CD14-positive monocyte (primary cell): Measurements from ENCODE around the gene PKNOX2. TPM values are rescaled to one million over a fixed set of nuclear protein-coding genes. Genes with fewer than 3 reads are reported as not detected.

ENCODE experiments used
- DNase-seq, 3 donors: peaks; one replicate each; pipeline ENCODE4 v3.0.0-alpha.2; 2011 to 2022
- H2AFZ ChIP-seq: 2 replicates; pipeline ENCODE4 v1.6.0; 2012; ENCODE audit warnings: mild to moderate bottlenecking, low read depth, low read length, inconsistent platforms; ENCODE audit not compliant: insufficient read depth, poor library complexity, severe bottlenecking
- H3K27ac ChIP-seq, 2 donors: 1 replicate in 1 of 2; 2 replicates in 1 of 2; pipeline ENCODE4 v1.5.1; 2012 to 2013; ENCODE audit warnings: low read length in 2 of 2, control low read depth in 1 of 2, inconsistent platforms in 1 of 2, low read depth in 1 of 2, mild to moderate bottlenecking in 1 of 2
- H3K27me3 ChIP-seq, 2 donors: one replicate each; pipeline versions ENCODE4 v1.6.0 to v1.6.1; 2011 to 2013; ENCODE audit warnings: low read length in 2 of 2; ENCODE audit not compliant: control insufficient read depth in 2 of 2, insufficient read depth in 2 of 2
- H3K36me3 ChIP-seq, 2 donors: replicated peaks in 1 of 2; 1 replicate in 1 of 2; 2 replicates in 1 of 2; pipeline versions ENCODE4 v1.5.1 to v1.6.1; 2012 to 2013; ENCODE audit warnings: low read length in 2 of 2, control low read depth in 1 of 2, inconsistent platforms in 1 of 2, mild to moderate bottlenecking in 1 of 2; ENCODE audit not compliant: insufficient read depth in 2 of 2, control insufficient read depth in 1 of 2
- H3K4me1 ChIP-seq, 2 donors: 1 replicate in 1 of 2; 2 replicates in 1 of 2; pipeline versions ENCODE4 v1.5.1 to v1.6.1; 2012 to 2013; ENCODE audit warnings: low read length in 2 of 2, control low read depth in 1 of 2, inconsistent platforms in 1 of 2, mild to moderate bottlenecking in 1 of 2, moderate library complexity in 1 of 2; ENCODE audit not compliant: insufficient read depth in 2 of 2, control insufficient read depth in 1 of 2
- H3K4me2 ChIP-seq: replicated peaks from 2 replicates; pipeline ENCODE3; 2012; ENCODE audit warnings: low read length, moderate library complexity, mild to moderate bottlenecking; ENCODE audit not compliant: poor library complexity, severe bottlenecking; ENCODE audit errors: extremely low read depth
- H3K4me3 ChIP-seq, 3 experiments: fragments of 200-600 bp in 1 of 3; sonication (generic) in 1 of 3; replicated peaks in 1 of 3; 1 replicate in 2 of 3; 2 replicates in 1 of 3; pipeline ENCODE4 v1.5.1; 2011 to 2013; ENCODE audit warnings: low read length in 3 of 3, mild to moderate bottlenecking in 3 of 3, control low read depth in 2 of 3, low read depth in 2 of 3, inconsistent platforms in 1 of 3, moderate library complexity in 1 of 3
- H3K79me2 ChIP-seq: 2 replicates; pipeline ENCODE4 v1.6.0; 2012; ENCODE audit warnings: mild to moderate bottlenecking, control low read depth, inconsistent platforms, low read length, moderate library complexity; ENCODE audit not compliant: insufficient read depth
- H3K9ac ChIP-seq: 2 replicates; pipeline ENCODE4 v1.6.0; 2017; ENCODE audit warnings: low read length, mild to moderate bottlenecking; ENCODE audit not compliant: insufficient read depth, poor library complexity, severe bottlenecking
- H3K9me3 ChIP-seq, 2 donors: replicated peaks in 1 of 2; 1 replicate in 1 of 2; 2 replicates in 1 of 2; pipeline versions ENCODE4 v1.5.1 to v1.6.1; 2012 to 2013; ENCODE audit warnings: low read length in 2 of 2, control low read depth in 1 of 2; ENCODE audit not compliant: control insufficient read depth in 1 of 2, insufficient read depth in 1 of 2
- H4K20me1 ChIP-seq: 2 replicates; pipeline ENCODE4 v1.6.0; 2012; ENCODE audit warnings: mild to moderate bottlenecking, low read length, control low read depth, moderate library complexity; ENCODE audit not compliant: insufficient read depth
- H3K27ac Mint-ChIP-seq, 7 donors: one replicate each; pipeline ENCODE4 v1.8.0; 2020; ENCODE audit warnings: mild to moderate bottlenecking in 7 of 7, mixed read lengths in 7 of 7, moderate library complexity in 6 of 7, inconsistent platforms in 2 of 7
- H3K27me3 Mint-ChIP-seq, 3 donors: one replicate each; pipeline ENCODE4 v1.8.0; 2021 to 2022; ENCODE audit warnings: low read depth in 3 of 3, mild to moderate bottlenecking in 3 of 3, mixed read lengths in 3 of 3, moderate library complexity in 3 of 3, inconsistent platforms in 1 of 3
- H3K36me3 Mint-ChIP-seq, 2 donors: one replicate each; pipeline ENCODE4 v1.8.0; 2020; ENCODE audit warnings: mixed read lengths in 2 of 2, inconsistent platforms in 1 of 2, mild to moderate bottlenecking in 1 of 2
- H3K4me1 Mint-ChIP-seq: one replicate; pipeline ENCODE4 v1.8.0; 2020; ENCODE audit warnings: mild to moderate bottlenecking, mixed read lengths
- H3K4me3 Mint-ChIP-seq, 2 donors: one replicate each; pipeline ENCODE4 v1.8.0; 2020; ENCODE audit warnings: mild to moderate bottlenecking in 2 of 2, mixed read lengths in 2 of 2, moderate library complexity in 1 of 2
- H3K9me3 Mint-ChIP-seq, 7 donors: one replicate each; pipeline ENCODE4 v1.8.0; 2020 to 2022; ENCODE audit warnings: mixed read lengths in 7 of 7, mild to moderate bottlenecking in 6 of 7, moderate library complexity in 6 of 7, inconsistent platforms in 2 of 7
- WGBS: methylation state at CpG from one replicate; pipeline ENCODE4 v1.1.5; 2013; ENCODE audit warnings: missing lambda C conversion rate; ENCODE audit not compliant: insufficient coverage; 5-methylcytosine and 5-hydroxymethylcytosine counted together
- intact Hi-C, 2 donors: fragments of 100-400 bp; cut with micrococcal nuclease; formaldehyde crosslinking; loops; one replicate each; pipeline versions ENCODE4 v1.15.0 to v1.15.1; 2023
- polyA plus RNA-seq, 3 donors: library from polyadenylated mRNA; depleted of rRNA in 1 of 3; unstranded in 2 of 3; stranded (reverse) in 1 of 3; fragments of 300-500 nt in 2 of 3; fragments of >200 nt in 1 of 3; fragmentation: Illumina TruSeq in 2 of 3; gene quantifications; 1 replicate in 2 of 3; 2 replicates in 1 of 3; pipeline ENCODE4 v1.2.3, GENCODE V29; 2012 to 2021
- TF ChIP-seq, protein P1 (sequence below): fragments of 200-600 bp; IDR thresholded peaks from one replicate; pipeline ENCODE4 v1.8.0; 2022; ENCODE audit warnings: antibody characterized with exemption, mild to moderate bottlenecking

The PKNOX2 gene
- polyA plus RNA-seq, 3 donors = not detected

DNA sequence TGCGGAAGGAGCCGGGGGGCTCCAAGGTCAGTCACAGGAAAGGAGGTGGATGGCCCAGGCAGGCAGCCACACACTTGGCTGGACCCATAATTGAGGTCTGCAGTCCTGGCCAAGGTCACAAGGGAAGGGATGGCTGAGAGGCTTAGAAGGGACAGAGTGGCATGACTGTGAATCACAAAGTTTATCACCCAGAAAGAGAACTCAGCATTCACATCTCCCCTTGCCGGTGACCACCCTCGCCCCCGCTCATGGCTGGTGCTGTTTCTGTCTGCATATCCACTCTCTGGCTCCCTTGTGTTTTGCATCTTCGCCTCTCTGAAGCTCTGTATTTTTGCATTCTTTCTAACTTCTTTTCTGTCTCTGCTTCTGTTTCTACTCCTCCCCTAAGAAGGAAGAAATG lies 214.0 kb downstream of the PKNOX2 start:
- Histone ChIP-seq H3K9me3 (no peaks in the 10 kb centered on the region), H3K9ac (no peak overlapping the region), H3K36me3 (no peaks in the 10 kb centered on the region), H4K20me1 (no peaks in the 10 kb centered on the region), H3K27me3 (no peaks in the 10 kb centered on the region), H3K4me2 (no peak overlapping the region), H2AFZ (no peak overlapping the region), H3K79me2 (no peaks in the 10 kb centered on the region), H3K4me3 (no peak overlapping the region), H3K27ac (no peak overlapping the region), H3K4me1 (no peaks in the 10 kb centered on the region)
- TF ChIP-seq, protein P1, sequence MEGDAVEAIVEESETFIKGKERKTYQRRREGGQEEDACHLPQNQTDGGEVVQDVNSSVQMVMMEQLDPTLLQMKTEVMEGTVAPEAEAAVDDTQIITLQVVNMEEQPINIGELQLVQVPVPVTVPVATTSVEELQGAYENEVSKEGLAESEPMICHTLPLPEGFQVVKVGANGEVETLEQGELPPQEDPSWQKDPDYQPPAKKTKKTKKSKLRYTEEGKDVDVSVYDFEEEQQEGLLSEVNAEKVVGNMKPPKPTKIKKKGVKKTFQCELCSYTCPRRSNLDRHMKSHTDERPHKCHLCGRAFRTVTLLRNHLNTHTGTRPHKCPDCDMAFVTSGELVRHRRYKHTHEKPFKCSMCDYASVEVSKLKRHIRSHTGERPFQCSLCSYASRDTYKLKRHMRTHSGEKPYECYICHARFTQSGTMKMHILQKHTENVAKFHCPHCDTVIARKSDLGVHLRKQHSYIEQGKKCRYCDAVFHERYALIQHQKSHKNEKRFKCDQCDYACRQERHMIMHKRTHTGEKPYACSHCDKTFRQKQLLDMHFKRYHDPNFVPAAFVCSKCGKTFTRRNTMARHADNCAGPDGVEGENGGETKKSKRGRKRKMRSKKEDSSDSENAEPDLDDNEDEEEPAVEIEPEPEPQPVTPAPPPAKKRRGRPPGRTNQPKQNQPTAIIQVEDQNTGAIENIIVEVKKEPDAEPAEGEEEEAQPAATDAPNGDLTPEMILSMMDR = no peak
- DNase-seq = no peak
- H3K27me3 Mint-ChIP-seq = peaks cover 21 to 29% (median 23%) of the 10 kb centered on the region in 3 donors
- WGBS = 100% methylated on average over 2 of the region's 6 CpGs
- H3K36me3 Mint-ChIP-seq = no peaks in the 10 kb centered on the region
- H3K4me3 Mint-ChIP-seq = no peak overlapping the region
- intact Hi-C loops = no loop called here
- H3K9me3 Mint-ChIP-seq = no peaks in the 10 kb centered on the region
- H3K4me1 Mint-ChIP-seq = no peaks in the 10 kb centered on the region
- no peak overlapping the region for H3K27ac Mint-ChIP-seq

DNA sequence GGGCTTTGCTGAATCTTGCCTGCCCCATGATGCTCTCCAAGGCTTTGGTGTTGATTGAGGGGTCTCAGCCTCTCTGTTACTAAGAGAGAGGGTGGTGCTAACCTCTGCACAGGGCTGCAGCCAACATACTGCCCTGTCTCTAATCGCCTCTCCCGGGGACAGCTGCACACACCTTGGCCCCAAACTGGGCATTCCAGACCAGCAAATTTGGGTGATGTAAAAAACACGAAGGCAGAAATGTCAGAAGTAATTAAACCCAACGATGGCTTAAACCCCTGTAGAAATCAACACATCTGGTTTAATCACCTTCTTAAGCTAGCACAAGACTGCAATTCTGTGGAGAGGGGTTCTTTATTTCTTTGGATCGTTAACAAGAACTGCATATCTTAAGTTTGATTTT lies 215.0 kb downstream of the PKNOX2 start:
- no peaks in the 10 kb centered on the region for H3K79me2 ChIP-seq
- H3K4me3 Mint-ChIP-seq = no peak overlapping the region
- H3K36me3 ChIP-seq = no peaks in the 10 kb centered on the region
- no peaks in the 10 kb centered on the region for H3K4me1 ChIP-seq
- no peaks in the 10 kb centered on the region for H4K20me1 ChIP-seq
- no peak overlapping the region for H3K4me2 ChIP-seq
- intact Hi-C loops = no loop called here
- H3K9ac ChIP-seq = no peak overlapping the region
- H2AFZ ChIP-seq = no peak overlapping the region
- H3K27me3 ChIP-seq = no peaks in the 10 kb centered on the region
- WGBS = 100% methylated on average over 2 of the region's 5 CpGs
- H3K4me1 Mint-ChIP-seq = no peaks in the 10 kb centered on the region
- no peak overlapping the region for H3K4me3 ChIP-seq
- TF ChIP-seq, protein P1 = no peak
- H3K27me3 Mint-ChIP-seq = peaks cover 22 to 26% (median 22%) of the 10 kb centered on the region in 3 donors
- H3K27ac Mint-ChIP-seq = no peak overlapping the region
- no peak for DNase-seq
- H3K36me3 Mint-ChIP-seq = no peaks in the 10 kb centered on the region
- H3K9me3 Mint-ChIP-seq = no peaks in the 10 kb centered on the region
- H3K27ac ChIP-seq = no peak overlapping the region
- H3K9me3 ChIP-seq = no peaks in the 10 kb centered on the region
